PFSK-1 (cell line): Measurements from ENCODE around the gene LRRFIP2.

Source experiments
- FOXP2 ChIP-seq: optimal IDR thresholded peaks from 2 replicates; pipeline ENCODE3; 2011; ENCODE audit warnings: borderline replicate concordance, control low read depth, inconsistent platforms; ENCODE audit not compliant: insufficient read depth; ENCODE audit errors: extremely low read length, extremely low read depth
- SIN3A ChIP-seq: IDR thresholded peaks from 2 replicates; pipeline ENCODE4 v1.6.1; 2012; ENCODE audit warnings: mild to moderate bottlenecking, low read length, moderate library complexity, borderline replicate concordance; ENCODE audit not compliant: insufficient read depth
- TAF1 ChIP-seq: IDR thresholded peaks from 2 replicates; pipeline ENCODE4 v1.6.1; 2012; ENCODE audit warnings: low read length, control low read depth, borderline replicate concordance; ENCODE audit not compliant: insufficient read depth

DNA sequence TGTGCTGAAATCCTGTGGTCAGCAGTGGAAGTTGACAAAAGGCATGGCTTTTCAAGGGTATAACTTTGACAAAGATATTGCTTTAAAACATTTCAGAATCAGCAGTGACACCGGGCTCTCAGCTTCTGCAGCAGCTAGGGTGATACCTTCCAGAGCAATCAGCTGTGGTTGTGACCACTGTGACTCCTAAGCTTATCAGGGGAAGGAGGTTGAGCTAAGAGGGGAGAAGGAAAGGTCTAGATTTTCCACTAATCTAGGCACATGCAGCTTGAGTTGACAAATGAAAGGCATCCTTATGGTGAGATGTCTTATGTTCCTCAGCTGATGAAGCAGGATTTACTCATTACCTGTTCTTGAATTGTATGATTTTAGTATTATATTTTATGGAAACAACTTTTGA lies 16.3 kb upstream of the LRRFIP2 start:
- TF ChIP-seq FOXP2 (no peak), SIN3A (no peak), TAF1 (no peak)
